ENCODE data around the gene HNF4A. TPM values are rescaled to one million over a fixed set of nuclear protein-coding genes. Genes with fewer than 3 reads are reported as not detected.
A peak's percentile ranks its signal among the peaks of the same experiment; 100 is the strongest.

Gene HNF4A
- polyA plus RNA-seq, 3 donors: 50.4 to 53.0 (median 51.7) TPM

GRCh38 chr20:44364780-44365179 lies 9.3 kb downstream of the HNF4A start:
- DNase-seq (ENCODE audit: extremely low read depth in 1 of 11, low read depth in 9 of 11, low spot score in 4 of 11): no peak

GRCh38 chr20:44367746-44368145 lies 12.2 kb downstream of the HNF4A start:
- DNase-seq (ENCODE audit: extremely low read depth in 1 of 11, low read depth in 9 of 11, low spot score in 4 of 11): no peak

- no peak for DNase-seq (ENCODE audit: extremely low read depth in 1 of 11, low read depth in 9 of 11, low spot score in 4 of 11)
Observed at GRCh38 chr20:44370639-44371218, 15.2 kb downstream of the HNF4A start.

- no peak for DNase-seq (ENCODE audit: extremely low read depth in 1 of 11, low read depth in 9 of 11, low spot score in 4 of 11)
Observed at GRCh38 chr20:44382641-44383040, 27.1 kb downstream of the HNF4A start.

DNA sequence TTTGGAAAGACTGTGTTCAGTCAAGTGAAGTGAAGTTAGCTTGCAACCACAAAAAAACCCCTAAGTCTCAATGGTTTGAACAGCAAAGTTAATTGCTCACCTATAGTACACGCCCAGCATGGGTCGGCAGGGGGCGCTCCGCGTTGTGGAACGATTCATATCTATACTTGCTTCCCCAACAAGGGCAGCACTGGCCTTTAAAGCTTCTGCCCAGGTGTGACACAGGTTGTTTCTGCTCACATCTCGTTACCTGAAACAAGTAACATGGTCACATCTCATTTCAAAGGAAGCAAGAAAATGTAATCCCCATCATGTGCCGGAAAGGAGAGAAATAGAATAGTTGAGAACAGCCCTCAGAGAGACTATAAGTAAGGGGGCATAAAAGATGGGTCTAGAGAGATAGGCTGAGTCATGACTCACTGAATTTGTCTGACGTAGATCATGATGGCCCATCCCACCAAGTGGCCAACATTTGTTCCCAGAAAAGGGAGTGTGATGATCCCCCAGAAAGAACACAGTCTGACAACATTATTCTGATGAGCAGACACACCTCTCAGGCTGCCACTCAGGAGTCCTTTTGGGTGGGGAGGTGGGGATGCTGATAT lies 29.0 kb downstream of the HNF4A start:
- DNase-seq (ENCODE audit: extremely low read depth in 1 of 11, low read depth in 9 of 11, low spot score in 4 of 11): peak in 8 of 11 donors; percentile 26 to 57 (median 42)

DNA sequence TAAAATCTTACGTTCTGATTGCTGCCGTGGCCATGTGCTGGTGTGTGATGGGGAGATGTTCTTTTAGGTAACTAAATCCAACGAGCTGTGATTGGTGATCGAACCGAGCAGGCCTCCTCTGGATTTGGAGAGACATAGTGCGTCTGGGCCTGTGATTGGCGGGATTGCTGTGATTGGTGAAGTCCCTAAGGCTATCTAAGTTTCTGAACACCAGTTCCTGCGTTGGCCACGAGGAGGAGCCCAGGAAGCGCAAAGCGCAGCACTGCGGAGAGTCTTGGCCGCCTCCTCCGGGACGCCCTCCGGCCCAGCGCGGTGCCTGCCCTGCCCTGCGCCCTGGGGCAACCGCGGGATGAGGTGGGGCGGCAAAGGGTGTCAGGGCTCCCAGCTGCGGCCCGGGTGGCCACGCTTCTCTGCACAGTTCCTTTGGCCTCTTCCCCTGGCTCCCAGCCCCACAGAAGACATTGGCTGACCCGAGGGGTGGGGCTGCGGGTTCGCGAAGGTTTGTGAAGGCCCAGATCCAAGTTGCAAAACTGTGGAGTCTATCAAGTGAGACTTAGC lies 33.0 kb downstream of the HNF4A start:
- DNase-seq (ENCODE audit: extremely low read depth in 1 of 11, low read depth in 9 of 11, low spot score in 4 of 11): peak in 4 of 11 donors; percentile 15 to 27 (median 26)

DNA sequence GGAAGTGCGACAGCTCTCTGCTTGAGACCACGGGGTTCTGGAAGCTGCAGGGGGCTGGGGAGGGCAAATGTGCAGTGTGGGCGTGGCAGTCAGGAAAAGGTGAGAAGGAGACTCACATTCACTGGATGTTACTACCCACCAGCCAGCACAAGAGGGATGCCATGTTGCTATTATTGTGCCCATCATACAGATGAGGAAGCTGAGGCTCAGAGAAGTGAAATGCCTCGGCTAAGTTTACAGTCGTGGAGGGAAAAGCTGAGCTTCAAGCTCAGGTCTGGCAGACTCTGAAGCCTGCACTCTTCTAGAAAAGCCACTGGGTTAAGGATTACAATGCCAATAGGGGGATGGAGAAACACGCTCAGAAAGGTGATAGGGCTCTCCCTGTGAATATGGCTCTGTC lies 34.4 kb downstream of the HNF4A start:
- no peak for DNase-seq (ENCODE audit: extremely low read depth in 1 of 11, low read depth in 9 of 11, low spot score in 4 of 11)

DNA sequence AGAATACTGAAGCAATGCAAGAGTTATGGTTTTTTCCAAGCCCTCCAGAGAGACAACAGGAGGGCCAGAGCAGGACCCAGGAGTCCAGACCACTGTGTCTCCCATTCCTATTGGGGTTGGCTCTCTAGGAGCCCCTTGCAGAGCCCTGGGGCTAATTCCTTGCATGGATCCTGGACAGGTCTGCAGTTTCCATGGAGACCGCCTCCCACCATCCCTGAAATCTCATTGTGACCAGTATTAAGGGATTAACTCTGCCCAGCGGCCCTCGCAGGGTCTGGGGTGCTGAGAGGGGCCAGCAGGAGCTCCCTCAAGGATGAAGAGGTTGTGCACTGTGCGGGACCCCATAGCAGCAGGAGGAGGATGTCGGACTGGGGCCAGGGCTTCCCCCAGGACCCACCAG lies 34.8 kb downstream of the HNF4A start:
- DNase-seq (ENCODE audit: extremely low read depth in 1 of 11, low read depth in 9 of 11, low spot score in 4 of 11): no peak

GRCh38 chr20:44392088-44392775 lies 36.7 kb downstream of the HNF4A start:
- no peak for DNase-seq (ENCODE audit: extremely low read depth in 1 of 11, low read depth in 9 of 11, low spot score in 4 of 11)

DNA sequence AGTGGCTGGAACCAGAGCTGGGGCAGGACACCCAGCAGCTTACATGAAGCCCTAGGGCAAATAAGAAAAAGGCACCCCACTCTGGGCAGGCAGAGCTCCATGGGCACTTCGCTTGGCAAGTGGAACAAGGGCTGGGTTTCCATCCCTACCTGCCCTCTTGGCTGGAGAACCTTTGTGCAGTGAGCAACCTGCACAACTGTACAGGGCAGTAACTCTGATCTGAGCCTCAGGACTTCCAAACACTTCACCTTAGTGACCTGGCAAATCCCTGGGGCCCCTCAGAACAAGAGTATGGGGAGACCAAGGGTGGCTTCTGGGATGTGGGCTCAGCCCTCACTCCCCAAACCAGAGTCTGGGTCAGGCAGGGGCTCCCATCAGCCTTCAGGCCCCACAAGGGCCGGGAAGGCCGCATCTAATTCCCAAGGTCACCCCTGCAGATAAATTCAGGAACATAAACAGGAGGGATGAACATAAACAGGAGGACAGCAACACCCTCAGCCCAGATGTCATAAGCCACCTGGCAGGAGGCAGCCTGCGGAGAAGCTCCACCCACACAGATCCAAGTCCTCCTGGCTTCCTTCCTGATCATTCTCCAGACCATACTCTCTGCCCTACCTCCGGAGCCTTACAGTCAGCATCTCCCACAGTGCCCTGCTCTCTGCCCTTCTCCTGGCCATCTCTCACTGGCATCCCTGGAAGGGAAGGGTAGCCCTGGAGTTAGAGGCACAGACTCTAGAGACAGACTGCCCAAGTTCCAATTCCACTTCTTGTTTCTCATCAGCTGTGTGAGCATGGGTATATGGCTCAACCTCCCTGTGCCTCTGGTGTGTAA lies 37.5 kb downstream of the HNF4A start:
- no peak for DNase-seq (ENCODE audit: extremely low read depth in 1 of 11, low read depth in 9 of 11, low spot score in 4 of 11)

DNA sequence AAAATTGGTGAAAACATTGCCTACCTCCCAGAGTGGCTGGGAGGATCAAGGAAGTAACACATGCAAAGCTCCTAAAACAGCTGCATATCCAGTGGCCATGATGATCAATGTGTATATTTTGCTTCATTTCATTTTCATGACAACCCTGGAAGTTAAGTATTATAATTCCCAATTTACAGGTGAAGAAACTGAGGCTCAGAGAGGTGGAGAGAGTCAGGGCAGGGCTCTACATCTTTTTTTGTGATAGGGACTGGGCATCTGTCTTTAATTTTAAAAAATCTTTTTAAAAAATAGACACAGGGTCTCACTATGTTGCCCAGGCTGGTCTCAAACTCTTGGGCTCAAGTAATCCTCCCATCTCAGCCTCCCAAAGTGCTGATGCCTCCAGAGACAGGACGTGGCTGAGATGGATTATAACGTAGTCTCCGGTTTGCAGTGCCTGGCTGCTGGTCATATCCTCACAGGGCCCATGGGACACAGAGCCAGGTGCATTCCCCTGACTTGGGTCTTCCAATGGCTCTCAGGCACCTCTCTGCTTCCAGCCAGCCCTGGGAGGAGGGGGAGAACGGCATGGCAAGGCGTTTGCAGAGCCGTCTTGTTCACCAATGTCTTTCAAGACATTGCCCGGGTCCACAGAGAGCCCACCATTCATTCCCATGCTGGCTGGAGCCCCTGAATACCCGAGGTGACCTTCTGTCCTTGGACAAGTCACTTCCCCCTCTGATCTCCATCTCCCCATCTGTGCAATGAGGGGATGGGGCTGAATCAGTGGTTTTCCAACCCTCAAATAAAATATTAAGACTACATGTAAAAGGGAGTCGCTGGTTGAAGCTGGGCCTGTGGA lies 38.3 kb downstream of the HNF4A start:
- no peak for DNase-seq (ENCODE audit: extremely low read depth in 1 of 11, low read depth in 9 of 11, low spot score in 4 of 11)

GRCh38 chr20:44394452-44394701 lies 38.9 kb downstream of the HNF4A start:
- no peak for DNase-seq (ENCODE audit: extremely low read depth in 1 of 11, low read depth in 9 of 11, low spot score in 4 of 11)

GRCh38 chr20:44394702-44395460 lies 39.4 kb downstream of the HNF4A start:
- DNase-seq (ENCODE audit: extremely low read depth in 1 of 11, low read depth in 9 of 11, low spot score in 4 of 11): no peak

GRCh38 chr20:44395461-44396340 lies 40.2 kb downstream of the HNF4A start:
- DNase-seq (ENCODE audit: extremely low read depth in 1 of 11, low read depth in 9 of 11, low spot score in 4 of 11): no peak

DNA sequence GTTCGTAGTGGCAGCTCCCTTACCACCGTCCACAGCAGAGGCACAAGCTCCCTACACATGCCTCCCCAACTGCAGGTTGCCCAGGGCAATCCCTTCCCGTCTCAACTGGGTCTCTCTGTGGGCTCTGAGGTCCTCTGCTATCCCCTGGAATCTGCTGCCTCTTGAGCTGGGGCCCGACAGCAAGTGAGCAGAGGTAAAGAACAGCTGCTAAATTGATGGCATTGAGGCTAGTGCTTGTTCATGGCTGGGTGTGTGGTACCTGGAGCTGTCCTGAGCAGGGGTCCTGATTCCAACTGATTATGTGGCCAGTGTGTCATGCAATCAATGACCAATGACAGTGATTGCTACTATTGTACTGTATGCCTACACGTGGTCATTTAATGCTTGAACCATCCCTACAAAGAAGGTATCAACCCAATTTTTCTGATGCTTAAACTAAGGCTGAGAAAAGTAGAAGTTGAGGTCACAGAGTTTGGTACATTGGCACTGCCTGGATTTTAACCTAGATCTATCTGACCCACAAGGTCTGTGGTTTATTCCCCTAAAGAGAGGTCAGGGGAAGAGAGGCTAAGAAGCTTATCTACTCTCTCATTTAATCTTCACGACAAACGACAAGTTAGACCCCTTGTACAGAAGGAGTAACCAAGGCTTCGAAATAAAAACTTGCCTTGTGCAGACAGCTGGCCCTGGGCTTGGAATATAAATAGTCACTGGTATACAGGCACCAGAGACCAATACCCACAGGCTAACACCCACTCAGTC lies 41.1 kb downstream of the HNF4A start:
- DNase-seq (ENCODE audit: extremely low read depth in 1 of 11, low read depth in 9 of 11, low spot score in 4 of 11): no peak

- DNase-seq (ENCODE audit: extremely low read depth in 1 of 11, low read depth in 9 of 11, low spot score in 4 of 11): no peak
Observed at GRCh38 chr20:44398335-44398734, 42.8 kb downstream of the HNF4A start.

DNA sequence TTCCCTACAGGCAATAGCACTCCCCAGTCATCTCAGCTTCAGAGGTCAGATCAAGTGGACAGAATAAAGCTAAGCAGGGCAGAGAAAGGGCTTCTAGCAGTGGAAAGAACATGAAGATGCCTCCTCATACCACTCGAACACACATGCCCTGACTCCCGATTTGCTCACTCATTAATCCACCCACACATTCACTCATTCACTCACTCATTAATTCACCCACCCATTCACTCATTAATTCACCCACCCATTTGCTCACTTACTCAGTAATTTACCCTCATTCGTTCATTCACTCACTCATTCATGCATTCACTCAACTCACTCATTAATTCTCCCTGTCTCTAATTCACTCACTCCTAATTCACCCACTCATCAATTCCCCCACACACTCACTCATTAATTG lies 43.9 kb downstream of the HNF4A start:
- DNase-seq (ENCODE audit: extremely low read depth in 1 of 11, low read depth in 9 of 11, low spot score in 4 of 11): no peak

Data from renal cortex interstitium (tissue), 11 donors.